GM21737 (cell line): ENCODE results near the gene MYCN.

Source experiments
- ATAC-seq: cut with Tn5 transposase; IDR thresholded peaks from one replicate; pipeline ENCODE4 v1.9.1; 2021; ENCODE audit warnings: mild to moderate bottlenecking, moderate library complexity; ENCODE audit not compliant: unreplicated experiment

The MYCN gene

DNA sequence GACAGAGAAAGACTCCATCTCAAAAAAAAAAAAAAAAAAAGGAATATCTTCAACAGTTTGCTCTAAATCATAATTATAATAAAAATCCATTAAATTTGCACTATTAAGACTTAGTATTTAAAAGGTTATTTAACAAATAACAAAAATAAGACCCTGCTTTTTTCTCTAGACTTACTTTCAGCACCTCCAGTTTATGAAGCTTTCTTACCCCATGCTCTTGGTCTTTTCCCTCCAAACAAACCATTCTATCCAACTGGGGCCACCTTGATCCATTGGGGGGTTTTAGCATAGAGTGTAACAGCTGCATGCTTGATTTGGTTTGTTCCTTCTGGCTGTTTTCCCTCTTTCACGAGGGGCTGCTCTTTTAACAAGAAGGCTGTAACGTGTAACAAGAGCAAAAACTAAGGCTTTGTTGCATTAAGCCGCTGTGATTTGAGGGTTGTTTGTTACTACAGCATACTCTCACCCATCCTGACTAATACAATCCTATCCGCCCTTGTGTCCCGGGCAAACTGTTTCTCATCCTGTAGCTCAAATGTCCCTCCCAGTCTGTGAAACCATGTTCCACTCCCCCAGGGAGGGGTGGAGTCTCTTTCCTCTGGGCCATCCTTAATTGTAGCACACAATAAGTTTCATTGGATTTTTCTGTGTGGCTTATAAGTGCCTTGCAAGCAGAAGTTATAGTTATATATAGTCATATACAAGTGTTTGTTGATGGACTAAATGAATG lies 9.6 kb upstream of the MYCN start:
- no peak for ATAC-seq

- no peak for ATAC-seq
Observed at GRCh38 chr2:15931319-15931890, 8.9 kb upstream of the MYCN start.

GRCh38 chr2:15931950-15932349 lies 8.4 kb upstream of the MYCN start:
- no peak for ATAC-seq

- no peak for ATAC-seq
Observed at GRCh38 chr2:15932394-15933183, 7.8 kb upstream of the MYCN start.

GRCh38 chr2:15933184-15933845 lies 7.0 kb upstream of the MYCN start:
- no peak for ATAC-seq

GRCh38 chr2:15934291-15934945 lies 5.9 kb upstream of the MYCN start:
- ATAC-seq = no peak

DNA sequence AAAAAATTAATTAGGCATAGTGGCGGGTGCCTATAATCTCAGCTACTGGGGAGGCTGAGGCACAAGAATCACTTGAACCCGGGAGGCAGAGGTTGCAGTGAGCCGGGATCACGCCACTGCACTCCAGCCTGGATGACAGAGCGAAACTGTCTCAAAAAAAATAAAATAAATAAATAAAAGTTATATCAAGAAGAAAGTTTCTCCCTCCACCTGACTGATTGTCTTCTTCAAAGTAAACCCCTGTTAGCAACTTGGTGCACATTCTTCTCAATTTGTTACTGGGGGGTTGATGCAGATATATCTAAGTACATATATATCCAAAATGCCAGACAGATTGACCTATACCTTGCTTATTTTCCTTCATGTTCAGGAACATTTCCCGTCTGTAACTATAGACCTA lies 5.2 kb upstream of the MYCN start:
- no peak for ATAC-seq

DNA sequence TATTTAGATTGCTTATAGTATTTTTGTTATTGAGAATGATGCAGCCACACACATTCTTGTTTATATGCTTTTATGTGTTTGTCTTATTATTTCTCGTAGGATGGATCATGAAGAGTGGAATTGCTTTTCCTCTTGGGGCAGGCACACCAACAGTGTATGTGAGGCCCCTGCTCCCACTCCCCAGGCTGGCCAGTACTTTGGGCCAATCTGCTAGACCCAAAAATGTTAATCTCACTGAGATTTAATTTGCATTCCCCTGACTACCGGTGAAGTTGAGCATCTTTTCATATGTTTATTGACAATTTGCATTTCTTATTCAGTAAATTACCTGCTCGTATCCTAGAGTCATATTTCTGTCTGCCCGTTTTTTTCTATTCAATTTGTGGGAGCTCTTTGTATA lies 4.7 kb upstream of the MYCN start:
- no peak for ATAC-seq

- ATAC-seq = no peak
Observed at GRCh38 chr2:15936277-15937104, 3.9 kb upstream of the MYCN start.

- no peak for ATAC-seq
Observed at GRCh38 chr2:15937105-15937881, 3.1 kb upstream of the MYCN start.

DNA sequence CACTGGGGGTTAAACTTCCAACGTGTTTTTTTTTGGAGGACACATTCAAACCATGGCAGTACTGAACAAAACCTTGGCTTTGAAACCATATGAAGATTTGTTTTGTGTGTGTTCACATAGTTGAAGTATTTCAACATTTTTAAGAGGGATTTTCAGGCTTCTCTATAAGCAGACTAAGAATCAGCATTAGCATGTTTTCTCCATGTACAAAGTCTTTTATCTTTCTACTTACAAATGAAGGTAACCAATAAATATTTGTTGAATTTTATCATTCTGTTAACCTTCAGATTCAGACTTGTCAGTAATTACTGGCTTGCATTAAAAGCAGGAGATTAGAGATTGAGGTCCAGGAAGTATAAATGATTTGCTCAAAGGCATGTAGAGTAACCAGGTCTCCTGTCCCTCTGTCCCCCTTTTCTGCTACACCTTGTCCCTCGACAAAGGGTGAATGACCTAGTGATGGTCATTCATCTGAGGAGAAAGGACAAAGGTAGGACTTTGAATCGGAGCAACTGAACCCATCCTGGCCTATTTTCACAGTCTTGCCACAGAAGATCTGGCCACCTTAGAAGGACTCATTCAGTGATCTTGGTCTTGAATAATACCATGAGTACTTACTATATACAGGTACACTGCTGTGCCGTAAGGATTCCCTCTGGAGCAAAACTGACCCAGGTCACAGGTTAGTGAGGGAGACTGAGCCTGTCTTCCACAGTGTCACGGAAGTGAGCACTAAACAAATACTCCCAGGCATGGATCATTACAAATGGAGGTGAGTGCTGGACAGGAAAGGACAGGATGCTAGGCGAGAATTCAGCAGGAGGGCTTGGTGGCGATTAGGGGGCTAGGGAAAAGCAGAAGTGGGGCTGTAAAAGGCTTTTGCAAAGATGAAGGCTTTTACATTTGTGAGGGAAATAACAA lies 2.2 kb upstream of the MYCN start:
- no peak for ATAC-seq

GRCh38 chr2:15938803-15939555 lies 1.4 kb upstream of the MYCN start:
- no peak for ATAC-seq

GRCh38 chr2:15939556-15939853 lies 845 bp upstream of the MYCN start:
- ATAC-seq = no peak

- no peak for ATAC-seq
Observed at GRCh38 chr2:15940661-15941480, 521 bp downstream of the MYCN start.

GRCh38 chr2:15941481-15941850 lies 1.1 kb downstream of the MYCN start:
- no peak for ATAC-seq

DNA sequence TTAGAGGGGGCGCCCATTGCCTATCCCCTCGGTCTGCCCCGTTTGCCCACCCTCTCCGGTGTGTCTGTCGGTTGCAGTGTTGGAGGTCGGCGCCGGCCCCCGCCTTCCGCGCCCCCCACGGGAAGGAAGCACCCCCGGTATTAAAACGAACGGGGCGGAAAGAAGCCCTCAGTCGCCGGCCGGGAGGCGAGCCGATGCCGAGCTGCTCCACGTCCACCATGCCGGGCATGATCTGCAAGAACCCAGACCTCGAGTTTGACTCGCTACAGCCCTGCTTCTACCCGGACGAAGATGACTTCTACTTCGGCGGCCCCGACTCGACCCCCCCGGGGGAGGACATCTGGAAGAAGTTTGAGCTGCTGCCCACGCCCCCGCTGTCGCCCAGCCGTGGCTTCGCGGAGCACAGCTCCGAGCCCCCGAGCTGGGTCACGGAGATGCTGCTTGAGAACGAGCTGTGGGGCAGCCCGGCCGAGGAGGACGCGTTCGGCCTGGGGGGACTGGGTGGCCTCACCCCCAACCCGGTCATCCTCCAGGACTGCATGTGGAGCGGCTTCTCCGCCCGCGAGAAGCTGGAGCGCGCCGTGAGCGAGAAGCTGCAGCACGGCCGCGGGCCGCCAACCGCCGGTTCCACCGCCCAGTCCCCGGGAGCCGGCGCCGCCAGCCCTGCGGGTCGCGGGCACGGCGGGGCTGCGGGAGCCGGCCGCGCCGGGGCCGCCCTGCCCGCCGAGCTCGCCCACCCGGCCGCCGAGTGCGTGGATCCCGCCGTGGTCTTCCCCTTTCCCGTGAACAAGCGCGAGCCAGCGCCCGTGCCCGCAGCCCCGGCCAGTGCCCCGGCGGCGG lies 1.7 kb downstream of the MYCN start:
- no peak for ATAC-seq
